CD14-positive monocyte (primary cell): ENCODE measurements around the gene F2. TPM values are rescaled to one million over a fixed set of nuclear protein-coding genes. Genes with fewer than 3 reads are reported as not detected.

Experiments
- DNase-seq, 3 donors: peaks; one replicate each; pipeline ENCODE4 v3.0.0-alpha.2; 2011 to 2022
- H2AFZ ChIP-seq: 2 replicates; pipeline ENCODE4 v1.6.0; 2012; ENCODE audit warnings: mild to moderate bottlenecking, low read depth, low read length, inconsistent platforms; ENCODE audit not compliant: insufficient read depth, poor library complexity, severe bottlenecking
- H3K27ac ChIP-seq, 2 donors: 1 replicate in 1 of 2; 2 replicates in 1 of 2; pipeline ENCODE4 v1.5.1; 2012 to 2013; ENCODE audit warnings: low read length in 2 of 2, control low read depth in 1 of 2, inconsistent platforms in 1 of 2, low read depth in 1 of 2, mild to moderate bottlenecking in 1 of 2
- H3K27me3 ChIP-seq, 2 donors: one replicate each; pipeline versions ENCODE4 v1.6.0 to v1.6.1; 2011 to 2013; ENCODE audit warnings: low read length in 2 of 2; ENCODE audit not compliant: control insufficient read depth in 2 of 2, insufficient read depth in 2 of 2
- H3K36me3 ChIP-seq, 2 donors: replicated peaks in 1 of 2; 1 replicate in 1 of 2; 2 replicates in 1 of 2; pipeline versions ENCODE4 v1.5.1 to v1.6.1; 2012 to 2013; ENCODE audit warnings: low read length in 2 of 2, control low read depth in 1 of 2, inconsistent platforms in 1 of 2, mild to moderate bottlenecking in 1 of 2; ENCODE audit not compliant: insufficient read depth in 2 of 2, control insufficient read depth in 1 of 2
- H3K4me1 ChIP-seq, 2 donors: 1 replicate in 1 of 2; 2 replicates in 1 of 2; pipeline versions ENCODE4 v1.5.1 to v1.6.1; 2012 to 2013; ENCODE audit warnings: low read length in 2 of 2, control low read depth in 1 of 2, inconsistent platforms in 1 of 2, mild to moderate bottlenecking in 1 of 2, moderate library complexity in 1 of 2; ENCODE audit not compliant: insufficient read depth in 2 of 2, control insufficient read depth in 1 of 2
- H3K4me2 ChIP-seq: replicated peaks from 2 replicates; pipeline ENCODE3; 2012; ENCODE audit warnings: low read length, moderate library complexity, mild to moderate bottlenecking; ENCODE audit not compliant: poor library complexity, severe bottlenecking; ENCODE audit errors: extremely low read depth
- H3K4me3 ChIP-seq, 3 experiments: fragments of 200-600 bp in 1 of 3; sonication (generic) in 1 of 3; replicated peaks in 1 of 3; 1 replicate in 2 of 3; 2 replicates in 1 of 3; pipeline ENCODE4 v1.5.1; 2011 to 2013; ENCODE audit warnings: low read length in 3 of 3, mild to moderate bottlenecking in 3 of 3, control low read depth in 2 of 3, low read depth in 2 of 3, inconsistent platforms in 1 of 3, moderate library complexity in 1 of 3
- H3K79me2 ChIP-seq: 2 replicates; pipeline ENCODE4 v1.6.0; 2012; ENCODE audit warnings: mild to moderate bottlenecking, control low read depth, inconsistent platforms, low read length, moderate library complexity; ENCODE audit not compliant: insufficient read depth
- H3K9ac ChIP-seq: 2 replicates; pipeline ENCODE4 v1.6.0; 2017; ENCODE audit warnings: low read length, mild to moderate bottlenecking; ENCODE audit not compliant: insufficient read depth, poor library complexity, severe bottlenecking
- H3K9me3 ChIP-seq, 2 donors: replicated peaks in 1 of 2; 1 replicate in 1 of 2; 2 replicates in 1 of 2; pipeline versions ENCODE4 v1.5.1 to v1.6.1; 2012 to 2013; ENCODE audit warnings: low read length in 2 of 2, control low read depth in 1 of 2; ENCODE audit not compliant: control insufficient read depth in 1 of 2, insufficient read depth in 1 of 2
- H4K20me1 ChIP-seq: 2 replicates; pipeline ENCODE4 v1.6.0; 2012; ENCODE audit warnings: mild to moderate bottlenecking, low read length, control low read depth, moderate library complexity; ENCODE audit not compliant: insufficient read depth
- H3K27ac Mint-ChIP-seq, 7 donors: one replicate each; pipeline ENCODE4 v1.8.0; 2020; ENCODE audit warnings: mild to moderate bottlenecking in 7 of 7, mixed read lengths in 7 of 7, moderate library complexity in 6 of 7, inconsistent platforms in 2 of 7
- H3K27me3 Mint-ChIP-seq, 3 donors: one replicate each; pipeline ENCODE4 v1.8.0; 2021 to 2022; ENCODE audit warnings: low read depth in 3 of 3, mild to moderate bottlenecking in 3 of 3, mixed read lengths in 3 of 3, moderate library complexity in 3 of 3, inconsistent platforms in 1 of 3
- H3K36me3 Mint-ChIP-seq, 2 donors: one replicate each; pipeline ENCODE4 v1.8.0; 2020; ENCODE audit warnings: mixed read lengths in 2 of 2, inconsistent platforms in 1 of 2, mild to moderate bottlenecking in 1 of 2
- H3K4me1 Mint-ChIP-seq: one replicate; pipeline ENCODE4 v1.8.0; 2020; ENCODE audit warnings: mild to moderate bottlenecking, mixed read lengths
- H3K4me3 Mint-ChIP-seq, 2 donors: one replicate each; pipeline ENCODE4 v1.8.0; 2020; ENCODE audit warnings: mild to moderate bottlenecking in 2 of 2, mixed read lengths in 2 of 2, moderate library complexity in 1 of 2
- H3K9me3 Mint-ChIP-seq, 7 donors: one replicate each; pipeline ENCODE4 v1.8.0; 2020 to 2022; ENCODE audit warnings: mixed read lengths in 7 of 7, mild to moderate bottlenecking in 6 of 7, moderate library complexity in 6 of 7, inconsistent platforms in 2 of 7
- WGBS: methylation state at CpG from one replicate; pipeline ENCODE4 v1.1.5; 2013; ENCODE audit warnings: missing lambda C conversion rate; ENCODE audit not compliant: insufficient coverage; 5-methylcytosine and 5-hydroxymethylcytosine counted together
- intact Hi-C, 2 donors: fragments of 100-400 bp; cut with micrococcal nuclease; formaldehyde crosslinking; loops; one replicate each; pipeline versions ENCODE4 v1.15.0 to v1.15.1; 2023
- polyA plus RNA-seq, 3 donors: library from polyadenylated mRNA; depleted of rRNA in 1 of 3; unstranded in 2 of 3; stranded (reverse) in 1 of 3; fragments of 300-500 nt in 2 of 3; fragments of >200 nt in 1 of 3; fragmentation: Illumina TruSeq in 2 of 3; gene quantifications; 1 replicate in 2 of 3; 2 replicates in 1 of 3; pipeline ENCODE4 v1.2.3, GENCODE V29; 2012 to 2021
- TF ChIP-seq, protein P1 (sequence below): fragments of 200-600 bp; IDR thresholded peaks from one replicate; pipeline ENCODE4 v1.8.0; 2022; ENCODE audit warnings: antibody characterized with exemption, mild to moderate bottlenecking

Gene F2
- polyA plus RNA-seq, 3 donors: not detected

DNA sequence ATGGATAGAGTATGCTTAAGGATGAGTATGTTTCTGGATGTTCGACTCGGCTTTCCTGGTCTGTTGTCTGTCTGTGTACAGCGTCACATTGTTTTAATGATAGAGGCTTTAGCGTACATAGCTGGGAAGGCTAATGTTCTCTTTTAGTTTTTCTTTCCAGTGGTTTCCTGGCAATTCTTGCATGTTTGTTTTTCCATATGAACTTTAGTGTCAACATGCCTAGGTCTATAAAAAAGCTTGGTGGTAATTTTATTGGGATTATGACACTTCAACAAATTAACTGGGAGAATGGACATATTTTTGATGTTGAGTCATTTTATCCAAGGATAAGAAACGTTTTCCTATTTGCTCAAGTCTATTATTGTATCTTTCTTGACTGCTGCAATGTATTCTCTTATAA lies 17.6 kb downstream of the F2 start:
- Histone ChIP-seq H3K4me3 (no peak overlapping the region), H3K4me1 (no peaks in the 10 kb centered on the region), H3K9me3 (no peaks in the 10 kb centered on the region), H3K27me3 (no peaks in the 10 kb centered on the region), H3K4me2 (no peak overlapping the region), H3K27ac (no peak overlapping the region), H3K79me2 (no peaks in the 10 kb centered on the region), H2AFZ (no peak overlapping the region), H3K9ac (no peak overlapping the region), H3K36me3 (peaks cover 6 to 7% of the 10 kb centered on the region in 2 donors), H4K20me1 (no peaks in the 10 kb centered on the region)
- Mint-ChIP-seq H3K27ac (no peak overlapping the region), H3K4me1 (no peaks in the 10 kb centered on the region), H3K27me3 (peaks cover 1 to 4% (median 2%) of the 10 kb centered on the region in 3 donors), H3K4me3 (no peak overlapping the region), H3K36me3 (peaks cover 6 to 14% of the 10 kb centered on the region in 2 donors), H3K9me3 (peaks cover 0 to 3% (median 0%) of the 10 kb centered on the region in 7 donors)
- no peak for DNase-seq
- WGBS: 96% methylated on average over 3 of the region's 5 CpGs
- intact Hi-C loops: no loop called here
- TF ChIP-seq, protein P1, sequence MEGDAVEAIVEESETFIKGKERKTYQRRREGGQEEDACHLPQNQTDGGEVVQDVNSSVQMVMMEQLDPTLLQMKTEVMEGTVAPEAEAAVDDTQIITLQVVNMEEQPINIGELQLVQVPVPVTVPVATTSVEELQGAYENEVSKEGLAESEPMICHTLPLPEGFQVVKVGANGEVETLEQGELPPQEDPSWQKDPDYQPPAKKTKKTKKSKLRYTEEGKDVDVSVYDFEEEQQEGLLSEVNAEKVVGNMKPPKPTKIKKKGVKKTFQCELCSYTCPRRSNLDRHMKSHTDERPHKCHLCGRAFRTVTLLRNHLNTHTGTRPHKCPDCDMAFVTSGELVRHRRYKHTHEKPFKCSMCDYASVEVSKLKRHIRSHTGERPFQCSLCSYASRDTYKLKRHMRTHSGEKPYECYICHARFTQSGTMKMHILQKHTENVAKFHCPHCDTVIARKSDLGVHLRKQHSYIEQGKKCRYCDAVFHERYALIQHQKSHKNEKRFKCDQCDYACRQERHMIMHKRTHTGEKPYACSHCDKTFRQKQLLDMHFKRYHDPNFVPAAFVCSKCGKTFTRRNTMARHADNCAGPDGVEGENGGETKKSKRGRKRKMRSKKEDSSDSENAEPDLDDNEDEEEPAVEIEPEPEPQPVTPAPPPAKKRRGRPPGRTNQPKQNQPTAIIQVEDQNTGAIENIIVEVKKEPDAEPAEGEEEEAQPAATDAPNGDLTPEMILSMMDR: no peak

DNA sequence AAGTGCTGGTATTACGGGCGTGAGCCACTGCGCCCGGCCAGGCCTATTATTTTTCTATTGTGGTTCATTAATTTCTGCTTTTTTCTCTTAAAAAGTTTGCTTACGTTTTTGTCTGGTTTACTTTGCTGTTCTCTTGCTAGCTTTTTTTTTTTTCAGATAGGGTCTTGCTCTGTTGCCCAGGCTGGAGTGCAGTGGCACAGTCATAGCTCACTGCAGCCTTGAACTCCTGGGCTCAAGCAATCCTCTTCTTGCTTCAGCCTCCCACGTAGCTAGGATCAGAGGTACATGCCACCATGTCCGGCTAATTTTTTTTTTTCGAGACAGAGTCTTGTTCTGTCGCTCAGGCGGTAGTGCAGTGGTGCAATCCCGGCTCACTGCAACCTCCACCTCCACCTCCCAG lies 18.7 kb downstream of the F2 start:
- Histone ChIP-seq H3K4me1 (no peaks in the 10 kb centered on the region), H3K9ac (no peak overlapping the region), H3K4me3 (no peak overlapping the region), H2AFZ (no peak overlapping the region), H3K4me2 (no peak overlapping the region), H3K36me3 (peaks cover 16 to 17% of the 10 kb centered on the region in 2 donors), H4K20me1 (no peaks in the 10 kb centered on the region), H3K9me3 (no peaks in the 10 kb centered on the region), H3K27ac (no peak overlapping the region), H3K79me2 (no peaks in the 10 kb centered on the region), H3K27me3 (no peaks in the 10 kb centered on the region)
- TF ChIP-seq, protein P1: no peak
- Mint-ChIP-seq H3K9me3 (peaks cover 0 to 3% (median 0%) of the 10 kb centered on the region in 7 donors), H3K27ac (peak overlapping the region in 1 of 7 donors; percentile 40), H3K4me3 (no peak overlapping the region), H3K27me3 (peaks cover 1 to 4% (median 2%) of the 10 kb centered on the region in 3 donors), H3K36me3 (peaks cover 17 to 25% of the 10 kb centered on the region in 2 donors), H3K4me1 (no peaks in the 10 kb centered on the region)
- DNase-seq: no peak
- 95% methylated on average over 9 of the region's 11 CpGs for WGBS
- intact Hi-C loops: no loop called here
